IPS-18a (cell line): Measurements from ENCODE around the gene MINDY1.

Experiments
- H3K27ac ChIP-seq: one replicate; pipeline ENCODE4 v1.5.1; 2013; ENCODE audit warnings: low read length
- H3K27me3 ChIP-seq: one replicate; pipeline ENCODE4 v1.6.1; 2013; ENCODE audit warnings: mild to moderate bottlenecking, low read length; ENCODE audit not compliant: control insufficient read depth, insufficient read depth
- H3K36me3 ChIP-seq: one replicate; pipeline ENCODE4 v1.6.1; 2013; ENCODE audit warnings: low read depth, low read length; ENCODE audit not compliant: control insufficient read depth
- H3K4me1 ChIP-seq: one replicate; pipeline ENCODE4 v1.6.1; 2013; ENCODE audit warnings: low read depth, low read length; ENCODE audit not compliant: control insufficient read depth
- H3K4me3 ChIP-seq: one replicate; pipeline ENCODE4 v1.5.1; 2013; ENCODE audit warnings: low read length
- H3K9ac ChIP-seq: one replicate; pipeline ENCODE4 v1.6.1; 2013; ENCODE audit warnings: mild to moderate bottlenecking, low read length, moderate library complexity
- H3K9me3 ChIP-seq: one replicate; pipeline ENCODE4 v1.6.1; 2013; ENCODE audit warnings: low read depth, low read length; ENCODE audit not compliant: control insufficient read depth

Gene MINDY1

DNA sequence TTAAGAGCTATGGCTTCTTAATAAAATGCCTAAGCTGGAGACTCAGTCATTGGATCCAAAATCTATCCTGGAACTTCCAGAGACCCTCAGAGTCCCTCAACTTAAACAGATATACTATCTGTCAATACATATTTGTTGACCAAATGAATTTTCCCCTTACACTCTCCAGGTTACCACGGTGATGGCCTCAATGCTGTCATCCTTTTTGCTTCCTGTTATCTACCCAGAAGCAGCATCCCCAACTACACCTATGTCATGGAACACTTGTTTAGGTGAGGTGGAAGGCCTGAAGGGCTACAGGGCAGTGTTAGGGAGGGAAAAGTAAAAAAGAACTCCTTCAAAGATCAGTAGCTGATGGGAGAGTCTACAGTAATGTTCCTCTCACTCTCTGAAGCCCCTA, 36.5 kb upstream of the MINDY1 start:
- H3K4me3 ChIP-seq, result no peak overlapping the region
- no peaks in the 10 kb centered on the region for H3K9me3 ChIP-seq
- H3K36me3 ChIP-seq, result no peaks in the 10 kb centered on the region
- no peak overlapping the region for H3K9ac ChIP-seq
- H3K27me3 ChIP-seq, result no peaks in the 10 kb centered on the region
- H3K4me1 ChIP-seq, result no peaks in the 10 kb centered on the region
- H3K27ac ChIP-seq, result no peak overlapping the region

DNA sequence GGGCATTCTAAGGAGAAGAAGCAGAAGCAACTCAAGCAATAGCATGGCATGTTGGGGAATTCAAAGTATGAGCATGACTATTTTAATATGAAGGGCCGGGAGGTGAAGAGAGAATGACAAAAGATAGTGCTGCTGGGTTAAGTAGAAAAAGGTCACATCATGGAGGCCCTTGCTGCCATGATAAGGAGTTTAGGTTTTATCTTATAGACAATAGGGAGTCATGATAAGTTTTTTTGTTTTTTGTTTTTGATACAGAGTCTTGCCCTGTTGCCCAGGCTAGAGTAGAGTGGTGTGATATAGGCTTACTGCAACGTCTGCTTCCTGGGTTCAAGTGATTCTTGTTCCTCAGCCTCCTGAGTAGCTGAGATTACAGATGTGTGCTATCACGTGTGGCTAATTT, 32.8 kb upstream of the MINDY1 start:
- H3K4me1 ChIP-seq, result peaks cover 8% of the 10 kb centered on the region
- no peak overlapping the region for H3K27ac ChIP-seq
- no peaks in the 10 kb centered on the region for H3K27me3 ChIP-seq
- no peak overlapping the region for H3K4me3 ChIP-seq
- H3K36me3 ChIP-seq, result peaks cover 4% of the 10 kb centered on the region
- no peak overlapping the region for H3K9ac ChIP-seq
- H3K9me3 ChIP-seq, result no peaks in the 10 kb centered on the region

DNA sequence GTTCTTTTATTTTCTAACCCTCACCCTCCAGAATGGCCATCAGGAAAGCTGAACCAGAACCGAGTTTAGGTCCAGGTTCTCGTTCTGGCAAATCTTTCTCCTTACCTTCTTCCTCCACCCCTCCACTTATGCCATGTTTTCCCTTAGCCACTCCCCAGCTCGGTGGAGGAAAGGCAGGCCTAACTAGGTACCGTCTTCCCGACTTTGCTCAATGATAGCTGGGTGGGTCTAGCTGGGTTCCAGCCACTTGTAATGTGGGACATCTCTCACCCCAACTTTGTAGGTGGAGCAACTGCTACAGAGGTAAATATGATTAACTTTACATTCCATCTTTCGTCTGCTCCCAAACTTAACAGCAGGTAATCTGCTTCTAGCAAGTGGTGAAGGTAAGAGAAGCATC, 30.3 kb upstream of the MINDY1 start:
- Histone ChIP-seq H3K27ac (no peak overlapping the region), H3K4me3 (no peak overlapping the region), H3K27me3 (no peaks in the 10 kb centered on the region), H3K36me3 (peaks cover 9% of the 10 kb centered on the region), H3K9me3 (no peaks in the 10 kb centered on the region), H3K4me1 (peaks cover 8% of the 10 kb centered on the region), H3K9ac (no peak overlapping the region)

DNA sequence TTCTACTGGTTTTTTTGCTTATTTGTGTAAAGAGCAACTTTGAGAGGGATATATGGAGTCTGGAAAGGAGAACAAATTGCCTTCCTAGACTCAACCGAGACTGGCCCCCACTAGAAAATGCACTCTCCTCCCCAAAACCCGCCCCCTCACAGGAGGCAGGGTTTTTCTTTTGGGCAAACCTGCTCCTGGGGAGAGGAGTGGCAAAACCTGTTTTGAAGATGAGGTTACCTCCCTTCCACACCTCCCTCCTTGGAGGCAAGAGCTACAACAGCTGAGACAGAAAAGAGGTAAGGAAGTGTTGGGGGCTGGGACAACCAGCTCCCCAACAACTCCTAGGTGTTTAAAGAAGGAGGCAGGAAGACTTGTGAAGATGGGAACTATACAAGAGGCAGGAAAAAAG, 29.7 kb upstream of the MINDY1 start, which contains the start of gene BNIPL:
Gene BNIPL (plus strand): TSS at position 231 of the 400 bp plus-strand sequence. CDS start 140 bp downstream, at position 371.
- Histone ChIP-seq H3K9ac (no peak within 1 kb of the TSS), H3K27ac (no peak within 1 kb of the TSS), H3K9me3 (no peaks in the 10 kb centered on the region), H3K4me3 (peak within 1 kb of the TSS; percentile 19), H3K27me3 (no peaks in the 10 kb centered on the region), H3K36me3 (peaks cover 9% of the 10 kb centered on the region), H3K4me1 (peaks cover 8% of the 10 kb centered on the region)

DNA sequence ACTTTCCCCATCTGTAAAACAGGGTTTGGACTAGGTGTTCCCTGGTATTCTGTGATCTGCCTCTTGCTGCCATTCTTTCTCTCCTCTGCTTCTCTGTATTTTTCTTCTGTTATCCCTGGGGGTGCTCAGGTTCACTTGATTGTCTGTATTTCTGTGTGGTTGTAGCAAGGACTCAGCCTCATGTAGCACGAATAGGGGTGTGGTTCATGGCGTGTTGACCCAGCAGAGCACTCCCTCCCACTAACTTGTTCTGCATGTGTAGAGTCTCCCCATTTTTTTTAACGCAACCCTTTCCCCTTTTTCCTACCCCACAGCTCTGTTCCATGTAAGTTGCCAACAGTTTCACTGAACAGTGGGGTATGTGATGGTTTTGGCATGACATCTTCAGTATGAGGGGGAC, 28.5 kb upstream of the MINDY1 start:
- Histone ChIP-seq H3K4me1 (peaks cover 8% of the 10 kb centered on the region), H3K36me3 (peaks cover 9% of the 10 kb centered on the region), H3K27me3 (no peaks in the 10 kb centered on the region), H3K9ac (no peak overlapping the region), H3K4me3 (no peak overlapping the region), H3K9me3 (no peaks in the 10 kb centered on the region), H3K27ac (no peak overlapping the region)

DNA sequence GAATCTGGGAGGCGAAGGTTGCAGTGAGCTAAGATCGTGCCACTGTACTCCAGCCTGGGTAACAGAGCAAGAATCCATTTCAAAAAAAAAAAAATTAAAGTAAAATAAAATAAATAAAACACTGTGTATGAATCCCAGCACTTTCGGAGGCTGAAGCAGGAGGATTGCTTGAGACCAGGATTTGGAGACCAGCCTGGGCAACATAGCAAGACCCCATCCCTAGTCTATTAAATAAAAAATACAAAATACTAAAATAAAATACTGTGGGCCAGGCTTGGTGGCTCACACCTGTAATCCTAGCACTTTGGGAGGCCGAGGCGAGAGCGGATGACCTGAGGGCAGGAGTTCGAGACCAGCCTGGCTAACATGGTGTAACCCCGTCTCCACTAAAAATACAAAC, 25.5 kb upstream of the MINDY1 start:
- H3K27ac ChIP-seq, result no peak overlapping the region
- peaks cover 8% of the 10 kb centered on the region for H3K4me1 ChIP-seq
- H3K9ac ChIP-seq, result no peak overlapping the region
- H3K36me3 ChIP-seq, result peaks cover 17% of the 10 kb centered on the region
- no peaks in the 10 kb centered on the region for H3K27me3 ChIP-seq
- no peaks in the 10 kb centered on the region for H3K9me3 ChIP-seq
- no peak overlapping the region for H3K4me3 ChIP-seq

DNA sequence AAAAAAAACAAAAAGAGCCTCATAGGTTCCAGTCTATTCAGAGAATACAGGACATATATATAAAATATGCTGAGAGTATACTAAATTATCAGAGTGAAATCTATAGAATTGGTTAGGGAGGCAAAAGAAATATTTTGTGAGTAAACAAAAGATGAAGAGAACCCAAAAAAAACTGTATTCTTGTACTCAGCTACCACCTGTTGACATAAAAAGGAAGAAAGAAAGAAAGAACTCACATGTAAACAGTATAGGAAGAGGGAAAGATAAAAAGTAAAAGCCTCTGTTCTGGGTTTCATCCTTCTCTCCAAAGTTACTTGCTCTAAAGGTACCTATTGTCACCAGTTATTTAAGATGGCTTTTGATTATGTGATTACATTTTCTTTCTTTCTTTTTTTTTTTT, 19.8 kb upstream of the MINDY1 start:
- H3K9me3 ChIP-seq, result no peaks in the 10 kb centered on the region
- H3K27me3 ChIP-seq, result no peaks in the 10 kb centered on the region
- no peak overlapping the region for H3K4me3 ChIP-seq
- H3K4me1 ChIP-seq, result no peaks in the 10 kb centered on the region
- H3K36me3 ChIP-seq, result peaks cover 20% of the 10 kb centered on the region
- no peak overlapping the region for H3K9ac ChIP-seq
- no peak overlapping the region for H3K27ac ChIP-seq

DNA sequence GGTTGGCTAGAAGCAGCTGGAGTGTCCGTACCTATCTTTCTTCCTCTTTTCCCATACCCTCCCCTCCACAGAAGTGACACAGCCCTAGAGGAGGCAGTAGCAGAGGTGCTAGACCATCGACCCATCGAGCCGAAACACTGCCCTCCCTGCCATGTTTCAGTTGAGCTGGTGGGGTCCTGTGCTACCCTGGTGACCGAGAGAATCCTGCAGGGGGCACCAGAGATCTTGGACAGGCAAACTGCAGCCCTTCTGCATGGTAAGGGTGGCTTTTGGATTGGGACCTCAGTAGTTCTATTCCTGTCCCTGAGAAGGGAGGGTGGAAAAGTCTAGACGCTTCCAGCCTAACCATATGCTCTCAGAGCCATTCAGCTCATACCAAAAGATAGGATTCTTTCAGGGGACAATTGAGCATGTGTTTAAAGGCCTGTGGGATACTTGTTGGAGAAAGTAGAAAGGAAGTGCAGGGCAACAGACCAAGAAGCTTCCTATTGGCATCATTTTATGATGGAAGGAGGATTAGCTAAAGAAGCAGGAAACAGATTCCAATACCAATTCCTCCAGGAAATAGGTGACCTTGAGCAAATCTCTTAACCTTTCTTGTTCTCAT, 17.9 kb upstream of the MINDY1 start:
- Histone ChIP-seq H3K27ac (no peak overlapping the region), H3K9me3 (no peaks in the 10 kb centered on the region), H3K4me1 (no peaks in the 10 kb centered on the region), H3K36me3 (peaks cover 20% of the 10 kb centered on the region), H3K4me3 (no peak overlapping the region), H3K9ac (no peak overlapping the region), H3K27me3 (no peaks in the 10 kb centered on the region)

DNA sequence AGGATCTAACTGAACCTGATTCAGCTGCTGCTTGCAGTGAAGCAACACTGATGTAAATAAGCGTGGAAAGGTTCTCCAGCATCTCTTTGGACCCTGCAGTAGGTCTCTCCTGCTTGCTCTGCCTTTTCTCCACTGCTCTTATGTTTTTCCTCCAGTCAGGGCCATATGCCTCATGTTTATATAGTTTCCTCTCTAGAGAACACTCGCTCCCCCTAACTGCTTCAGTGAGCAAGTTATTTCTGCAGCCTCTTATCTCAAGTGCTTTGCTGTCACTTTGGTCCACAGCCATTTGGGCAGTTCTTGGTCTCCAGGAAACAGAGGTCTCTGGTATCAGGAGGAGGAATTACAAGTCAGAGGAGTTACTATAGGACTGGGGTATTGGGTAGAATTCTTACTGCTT, 6.8 kb upstream of the MINDY1 start:
- H3K36me3 ChIP-seq, result no peaks in the 10 kb centered on the region
- no peak overlapping the region for H3K9ac ChIP-seq
- H3K27ac ChIP-seq, result no peak overlapping the region
- no peaks in the 10 kb centered on the region for H3K9me3 ChIP-seq
- no peak overlapping the region for H3K4me3 ChIP-seq
- peaks cover 4% of the 10 kb centered on the region for H3K4me1 ChIP-seq
- H3K27me3 ChIP-seq, result no peaks in the 10 kb centered on the region

DNA sequence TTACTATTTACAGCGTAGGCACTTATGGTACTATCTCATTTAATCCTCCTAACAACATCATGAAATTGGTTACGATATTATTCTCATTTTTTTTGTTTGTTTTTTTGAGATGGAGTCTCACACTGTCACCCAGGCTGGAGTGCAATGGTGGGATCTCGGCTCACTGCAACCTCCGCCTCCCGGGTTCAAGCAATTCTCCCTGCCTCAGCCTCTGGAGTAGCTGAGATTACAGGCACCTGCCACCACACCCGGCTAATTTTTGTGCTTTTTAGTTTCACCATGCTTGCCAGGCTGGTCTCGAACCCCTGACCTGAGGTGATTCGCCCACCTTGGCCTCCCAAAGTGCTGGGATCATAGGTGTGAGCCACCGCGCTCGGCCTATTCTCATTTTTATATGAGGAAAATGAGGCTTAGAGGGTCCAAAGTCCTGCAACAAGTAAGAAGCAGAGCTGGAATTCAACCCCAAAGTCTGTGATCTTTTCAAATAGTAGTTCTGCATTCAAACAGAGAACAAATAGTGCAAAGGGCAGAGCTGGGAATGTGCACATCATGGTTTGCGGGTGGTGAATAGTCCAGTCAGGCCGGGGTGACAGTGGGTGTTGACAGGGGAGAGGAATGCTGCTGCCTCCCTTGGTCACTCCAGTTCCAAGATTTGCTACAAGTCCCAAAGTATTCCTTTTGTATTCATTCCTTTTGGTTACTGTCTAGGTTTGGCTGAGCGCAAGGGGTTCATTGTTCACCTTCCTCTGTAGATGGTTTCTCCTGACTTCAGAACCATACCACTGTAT, 6.2 kb upstream of the MINDY1 start:
- H3K9ac ChIP-seq, result no peak overlapping the region

DNA sequence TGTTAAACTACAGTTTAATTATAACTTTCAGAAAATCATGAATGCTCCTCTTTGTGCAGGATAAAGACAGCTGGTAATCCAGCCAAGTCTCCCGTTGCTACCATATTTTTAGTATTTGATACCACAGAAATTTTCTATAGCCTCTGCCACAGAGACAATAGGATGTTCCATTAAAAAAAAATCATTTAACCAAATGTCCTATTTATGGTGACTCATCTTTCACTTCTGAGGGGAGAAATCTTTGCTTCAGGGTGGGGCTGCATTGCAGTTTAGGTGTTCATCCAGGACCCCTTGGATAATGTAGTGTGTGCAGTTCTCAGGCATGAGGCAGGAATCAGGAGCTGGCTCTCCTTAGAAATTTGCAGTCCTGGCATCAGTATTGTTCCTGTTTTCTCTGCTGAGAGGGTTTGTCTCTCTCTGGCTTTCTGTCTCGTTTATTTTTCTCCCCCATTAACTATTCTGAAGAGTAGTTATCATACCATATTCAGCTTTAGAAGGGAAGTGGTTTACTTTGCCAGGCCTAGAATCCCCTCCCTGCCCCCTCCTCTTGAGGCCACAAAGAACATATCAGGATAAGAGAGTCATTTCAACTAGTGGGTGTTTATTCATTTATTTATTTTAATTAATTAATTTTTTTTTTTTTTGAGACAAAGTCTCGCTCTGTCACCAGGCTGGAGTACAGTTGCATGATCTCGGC, 4.6 kb upstream of the MINDY1 start:
- no peaks in the 10 kb centered on the region for H3K36me3 ChIP-seq
- peaks cover 16% of the 10 kb centered on the region for H3K4me1 ChIP-seq
- H3K9ac ChIP-seq, result no peak overlapping the region
- no peaks in the 10 kb centered on the region for H3K9me3 ChIP-seq
- no peaks in the 10 kb centered on the region for H3K27me3 ChIP-seq
- H3K4me3 ChIP-seq, result no peak overlapping the region
- H3K27ac ChIP-seq, result no peak overlapping the region

More for the DNA sequence above, 6.2 kb upstream of the MINDY1 start:
- Histone ChIP-seq H3K27me3 (no peaks in the 10 kb centered on the region), H3K36me3 (no peaks in the 10 kb centered on the region), H3K4me3 (no peak overlapping the region), H3K27ac (no peak overlapping the region), H3K9me3 (no peaks in the 10 kb centered on the region), H3K4me1 (peaks cover 7% of the 10 kb centered on the region)
